RKO (cell line): ENCODE results near the gene ABCA4.
A peak's percentile ranks its signal among the peaks of the same experiment; 100 is the strongest.

Experiments
- DNase-seq: peaks from one replicate; pipeline ENCODE4 v3.0.0-alpha.2; 2016; ENCODE audit warnings: low spot score

The ABCA4 gene

GRCh38 chr1:94050675-94051074, 70.3 kb downstream of the ABCA4 start:
- no peak for DNase-seq

- no peak for DNase-seq
Measured at GRCh38 chr1:94050254-94050653, 70.7 kb downstream of the ABCA4 start.

- no peak for DNase-seq
Measured at GRCh38 chr1:94049791-94050190, 71.2 kb downstream of the ABCA4 start.

DNA sequence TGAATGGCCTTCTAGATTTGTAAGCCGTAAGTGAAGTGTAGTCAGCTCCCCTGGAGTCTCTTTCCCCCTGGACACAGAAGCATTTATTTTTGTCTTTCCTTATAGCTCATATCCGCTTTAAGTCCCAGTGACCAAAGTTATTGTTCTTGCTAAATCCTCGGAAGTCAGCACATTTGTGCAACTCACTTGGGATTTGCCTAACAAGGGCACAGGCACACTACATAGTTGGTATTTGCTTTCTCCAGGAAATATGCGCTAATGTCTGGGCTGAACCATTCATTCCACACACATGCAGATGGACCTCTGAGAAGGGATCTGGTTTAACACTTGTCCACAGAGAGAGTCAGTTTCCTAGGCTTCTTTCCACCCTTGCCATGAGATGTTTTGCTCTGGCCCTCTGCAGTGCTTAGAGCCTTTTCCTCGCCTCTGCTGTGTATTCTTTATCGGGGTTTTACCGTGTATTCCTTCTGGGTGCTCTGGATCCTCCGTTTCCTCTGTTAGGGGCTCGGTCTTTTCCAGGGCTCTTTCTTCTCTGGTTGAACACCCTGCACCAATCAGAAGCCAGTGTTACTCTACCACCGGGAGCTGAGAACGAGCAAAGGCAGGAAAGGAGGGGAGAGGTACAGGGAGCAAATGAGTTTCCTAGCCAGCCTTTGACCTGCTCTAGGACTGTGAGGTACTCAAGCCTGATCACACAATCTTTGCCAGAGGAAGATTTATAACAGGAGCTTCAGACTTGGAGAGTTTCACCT, 72.4 kb downstream of the ABCA4 start:
- no peak for DNase-seq

GRCh38 chr1:94047949-94048348, 73.0 kb downstream of the ABCA4 start:
- no peak for DNase-seq

DNA sequence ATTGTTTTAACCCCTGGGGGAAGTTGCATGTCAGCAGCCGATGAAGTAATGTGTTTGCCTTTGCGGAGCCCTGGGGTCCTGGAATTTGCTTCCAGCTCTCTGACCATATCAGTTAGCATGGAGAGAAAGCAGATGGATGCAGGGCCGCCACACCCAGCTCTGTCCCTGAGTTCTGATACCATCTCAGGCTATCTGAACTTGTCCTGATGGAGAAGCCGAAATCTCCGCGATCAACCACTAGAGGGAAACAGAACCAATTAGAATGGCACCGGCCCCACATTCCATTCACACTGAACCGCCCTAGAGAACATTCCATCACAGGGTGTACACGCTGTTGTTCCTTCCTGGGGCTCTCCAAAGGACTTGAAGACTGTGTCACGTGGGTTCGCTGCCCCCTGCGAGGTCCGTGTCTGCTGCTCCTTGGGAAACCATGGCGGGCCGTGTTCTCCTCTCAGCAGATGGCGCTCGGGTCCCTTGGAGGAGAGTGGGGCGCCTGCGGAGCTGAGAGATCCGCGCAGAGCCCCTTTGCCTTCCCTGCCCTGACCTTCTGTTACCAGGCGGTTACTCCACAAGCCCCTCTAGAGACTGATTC, 75.4 kb downstream of the ABCA4 start:
- DNase-seq, result peak; percentile 71

GRCh38 chr1:94044891-94045290, 76.1 kb downstream of the ABCA4 start:
- DNase-seq, result no peak

DNA sequence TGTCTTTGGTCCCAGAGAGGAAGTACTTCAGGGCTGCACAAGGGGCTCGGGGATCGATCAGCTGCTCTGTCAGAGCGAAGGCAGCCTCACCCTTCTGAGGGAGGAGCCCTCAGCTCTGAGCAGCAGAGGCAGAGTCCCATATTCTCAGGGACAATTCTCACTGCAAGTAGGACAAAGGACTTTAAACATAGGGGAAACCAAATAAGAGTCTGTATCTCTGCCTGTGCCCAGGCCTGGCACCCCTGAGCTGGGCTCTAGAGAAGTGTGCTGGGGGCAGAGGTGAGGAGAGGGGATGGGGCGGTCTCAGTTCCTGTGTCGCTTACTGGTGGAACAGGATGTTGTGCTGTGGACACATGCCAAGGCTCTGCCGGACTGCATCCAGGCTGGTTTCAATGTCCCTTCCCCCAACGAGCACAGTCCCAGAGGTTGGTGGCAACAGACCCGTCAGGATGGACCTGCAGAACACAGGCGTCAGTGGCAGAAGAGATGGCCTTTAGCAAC, 76.6 kb downstream of the ABCA4 start:
- no peak for DNase-seq

GRCh38 chr1:94043738-94044289, 77.1 kb downstream of the ABCA4 start:
- DNase-seq, result no peak

DNA sequence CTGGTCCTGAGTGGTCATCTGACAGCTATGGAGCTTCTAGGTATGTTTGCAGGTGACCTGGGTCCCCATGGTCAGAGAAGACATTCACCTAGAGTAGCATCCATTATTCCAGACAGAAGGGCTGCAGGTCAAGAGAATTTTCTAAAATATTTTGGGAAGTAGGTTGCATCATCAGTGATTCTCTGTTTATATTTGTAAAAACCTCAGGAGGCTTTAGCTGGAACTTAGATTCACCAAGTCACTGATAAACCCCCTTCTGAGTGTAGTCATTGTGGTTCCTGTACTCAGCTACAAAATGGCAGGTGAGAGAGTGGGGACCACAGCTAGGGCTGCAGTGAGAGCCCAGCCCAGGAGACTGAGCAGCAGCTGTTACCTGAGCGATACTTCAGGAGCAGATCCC, 78.6 kb downstream of the ABCA4 start:
- no peak for DNase-seq

DNA sequence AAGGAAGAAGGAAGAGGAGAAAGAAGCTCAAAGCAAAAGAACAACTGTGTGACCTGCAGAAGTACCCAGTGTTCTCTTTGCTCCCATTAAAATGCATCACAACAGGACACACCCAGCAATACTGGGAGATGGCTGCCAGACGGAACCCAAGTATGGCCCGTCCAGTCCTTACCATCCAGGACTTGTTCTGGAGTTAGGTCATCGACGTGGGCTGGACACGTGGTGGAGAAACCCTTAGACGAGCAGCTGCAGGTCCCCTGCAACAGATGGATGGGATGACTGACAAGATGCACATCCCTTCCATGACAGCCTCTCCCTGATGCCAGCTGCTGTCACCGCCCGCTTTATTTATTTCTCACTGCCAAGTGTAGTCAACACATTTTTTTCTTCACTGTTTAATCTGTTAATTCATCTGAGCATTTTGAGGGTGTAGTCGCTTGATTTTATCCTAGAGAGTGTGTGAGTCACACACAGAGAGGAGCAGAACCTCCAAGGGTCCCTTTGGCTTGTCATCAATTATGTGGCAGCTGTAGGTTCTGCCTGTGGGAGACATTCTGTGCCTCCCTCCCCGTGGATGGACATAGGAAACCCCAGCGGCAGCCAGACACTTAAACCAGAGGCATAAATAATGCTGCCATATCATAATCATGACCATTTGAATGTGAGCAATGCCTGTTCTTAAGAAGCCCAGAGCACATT, 80.9 kb downstream of the ABCA4 start:
- DNase-seq, result no peak

DNA sequence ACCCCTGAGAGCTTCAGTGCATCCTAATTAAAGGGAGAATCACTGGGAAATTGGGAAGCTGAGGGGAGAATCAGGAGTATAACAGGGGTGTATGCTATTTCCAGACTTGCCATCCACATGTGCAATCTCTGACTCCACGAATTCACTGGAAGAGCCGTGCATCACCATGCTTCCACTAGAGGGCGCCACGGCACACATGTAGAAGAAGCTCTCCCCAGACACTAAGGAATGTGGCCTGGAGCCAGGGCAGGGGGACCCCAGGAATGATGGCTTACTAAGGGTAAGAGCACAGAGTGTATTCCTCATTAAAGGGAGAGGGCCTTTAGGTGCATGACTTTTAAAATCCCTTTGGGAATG, 81.5 kb downstream of the ABCA4 start:
- peak; percentile 62 for DNase-seq

DNA sequence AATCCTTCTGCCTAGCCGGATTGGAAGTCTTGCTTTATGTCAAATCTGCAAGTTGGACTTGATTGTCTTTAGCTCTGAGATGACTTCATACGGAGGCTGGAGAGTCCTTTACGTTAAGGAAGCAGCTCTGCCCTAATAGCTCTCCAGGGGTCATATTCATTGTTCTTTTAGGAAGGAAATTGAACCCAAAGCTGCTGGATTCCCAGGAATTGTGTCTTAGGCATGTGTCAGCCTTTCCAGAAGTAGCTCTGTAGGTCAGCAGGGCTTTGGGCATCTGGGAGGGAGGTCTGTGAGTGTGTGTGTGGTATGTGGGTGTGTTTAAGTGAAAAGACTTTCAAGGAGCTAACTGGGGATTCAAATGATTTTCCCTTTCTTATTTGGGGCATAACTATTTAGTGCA, 82.4 kb downstream of the ABCA4 start:
- DNase-seq, result no peak

- no peak for DNase-seq
Measured at GRCh38 chr1:94037392-94038229, 83.3 kb downstream of the ABCA4 start.

GRCh38 chr1:94036730-94037129, 84.2 kb downstream of the ABCA4 start:
- DNase-seq, result no peak

GRCh38 chr1:94033849-94034248, 87.1 kb downstream of the ABCA4 start:
- no peak for DNase-seq

GRCh38 chr1:94032637-94033036, 88.3 kb downstream of the ABCA4 start:
- no peak for DNase-seq

DNA sequence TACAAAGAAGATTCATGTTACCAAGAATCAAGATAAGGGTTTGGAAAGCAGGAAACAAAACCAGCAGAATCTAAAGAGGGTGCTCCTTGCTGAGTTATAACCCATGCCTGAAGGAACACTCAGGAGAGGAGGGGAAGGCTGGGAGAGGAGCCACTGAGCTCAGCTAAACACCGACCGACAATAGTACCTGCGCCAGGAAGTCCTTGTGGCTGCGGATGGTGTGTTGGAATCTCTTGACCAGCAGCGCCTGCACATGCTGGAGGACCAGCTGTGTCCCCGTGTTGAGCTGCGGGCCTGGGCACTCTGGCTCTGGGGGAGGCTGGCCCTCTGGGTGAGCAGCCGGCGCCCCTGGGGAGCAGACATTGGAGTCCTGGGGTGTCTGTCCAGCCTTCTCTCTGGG, 89.4 kb downstream of the ABCA4 start:
- DNase-seq, result no peak

- no peak for DNase-seq
Measured at GRCh38 chr1:94031154-94031553, 89.8 kb downstream of the ABCA4 start.

DNA sequence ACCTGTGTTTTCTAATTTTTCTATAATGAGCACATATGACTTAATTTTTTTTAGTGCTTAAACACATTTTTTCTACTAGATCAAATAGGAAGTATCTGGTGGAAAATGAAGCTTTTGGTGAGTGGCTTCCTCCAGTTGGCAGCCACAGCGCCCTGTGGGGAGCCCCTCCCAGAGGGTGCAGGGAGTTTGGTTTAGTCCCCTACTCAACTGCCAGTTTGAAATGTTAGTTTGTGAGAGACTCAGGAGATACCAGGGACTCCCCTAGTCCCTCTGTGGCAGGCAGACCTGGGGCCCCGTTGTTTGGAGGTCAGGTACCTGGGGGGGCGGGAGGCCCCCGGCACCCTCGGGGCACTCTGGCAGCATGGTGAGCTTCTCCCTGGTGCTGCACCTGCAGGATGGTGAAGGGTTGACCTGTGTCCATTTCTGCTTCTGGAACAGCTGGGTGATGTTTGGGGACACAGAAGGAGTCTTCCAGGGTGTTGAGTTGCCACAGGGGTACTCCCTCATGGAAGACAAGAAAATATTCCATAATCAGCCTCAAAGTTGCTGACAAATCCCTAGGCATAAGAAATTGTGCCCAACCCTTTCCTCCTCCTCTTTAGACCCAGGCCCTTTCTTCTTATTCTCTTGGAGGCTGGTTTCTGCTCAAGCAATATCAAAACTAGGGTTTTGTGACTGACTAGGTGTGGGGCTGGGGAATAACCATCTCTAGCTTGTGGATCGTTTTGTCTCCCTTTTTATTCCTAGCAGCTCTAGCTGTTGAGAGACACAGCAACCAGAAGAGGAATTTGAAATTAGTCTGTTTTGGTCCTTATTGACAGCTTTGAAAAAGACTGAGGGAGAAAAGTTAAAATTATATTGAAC, 91.6 kb downstream of the ABCA4 start:
- DNase-seq, result no peak
